GM23338 (cell line): Measurements from ENCODE around the gene MUC5AC. TPM values are rescaled to one million over a fixed set of nuclear protein-coding genes. Genes with fewer than 3 reads are reported as not detected.

Experiments used
- ATAC-seq: fragments of 200-7000 bp; cut with Tn5 transposase; 3 replicates; pipeline ENCODE4 v1.9.1; 2020
- DNase-seq: peaks from one replicate; pipeline ENCODE4 v3.0.0-alpha.2; 2015; ENCODE audit warnings: low spot score
- H2AFZ ChIP-seq: fragments of 200-600 bp; sonication (generic); 2 replicates; pipeline ENCODE4 v1.8.0; 2016; ENCODE audit warnings: antibody characterized with exemption, mild to moderate bottlenecking, moderate library complexity
- H3F3A ChIP-seq: fragments of 200-600 bp; sonication (generic); replicated peaks from 2 replicates; pipeline ENCODE4 v1.8.0; 2017; ENCODE audit warnings: antibody characterized with exemption, mixed run types, low read depth
- H3K27ac ChIP-seq: fragments of 200-600 bp; sonication (generic); 2 replicates; pipeline ENCODE4 v1.6.1; 2016; ENCODE audit warnings: low read depth
- H3K27me3 ChIP-seq: fragments of 200-600 bp; sonication (generic); 2 replicates; pipeline ENCODE4 v1.8.0; 2016; ENCODE audit warnings: mild to moderate bottlenecking, mixed run types, moderate library complexity; ENCODE audit not compliant: insufficient read depth
- H3K36me3 ChIP-seq: fragments of 200-600 bp; sonication (generic); 2 replicates; pipeline ENCODE4 v1.8.0; 2016; ENCODE audit warnings: mild to moderate bottlenecking; ENCODE audit not compliant: insufficient read depth
- H3K4me1 ChIP-seq: fragments of 200-600 bp; sonication (generic); 2 replicates; pipeline ENCODE4 v1.8.0; 2016; ENCODE audit warnings: mild to moderate bottlenecking, moderate library complexity; ENCODE audit not compliant: insufficient read depth
- H3K4me2 ChIP-seq: fragments of 200-600 bp; sonication (generic); 2 replicates; pipeline ENCODE4 v1.7.1; 2017; ENCODE audit warnings: mixed run types
- H3K4me3 ChIP-seq: fragments of 200-600 bp; sonication (generic); 2 replicates; pipeline ENCODE4 v1.6.1; 2016; ENCODE audit warnings: mixed run types
- H3K79me2 ChIP-seq: fragments of 200-600 bp; sonication (generic); replicated peaks from 2 replicates; pipeline ENCODE4 v1.8.0; 2017; ENCODE audit warnings: mild to moderate bottlenecking; ENCODE audit not compliant: insufficient read depth
- H3K9me2 ChIP-seq: fragments of 200-600 bp; sonication (generic); 2 replicates; pipeline ENCODE4 v1.8.0; 2017; ENCODE audit not compliant: insufficient read depth
- H4K20me1 ChIP-seq: fragments of 200-600 bp; sonication (generic); replicated peaks from 2 replicates; pipeline ENCODE4 v1.8.0; 2017; ENCODE audit warnings: mild to moderate bottlenecking; ENCODE audit not compliant: insufficient read depth
- H3K27ac Mint-ChIP-seq: 2 replicates; pipeline ENCODE4 v1.8.0; 2020; ENCODE audit warnings: inconsistent platforms, mild to moderate bottlenecking, moderate library complexity, mixed read lengths
- H3K27me3 Mint-ChIP-seq: 3 replicates; pipeline ENCODE4 v1.8.0; 2022; ENCODE audit warnings: low read depth, mild to moderate bottlenecking, moderate library complexity, mixed read lengths, inconsistent platforms; ENCODE audit not compliant: insufficient read depth, poor library complexity
- H3K36me3 Mint-ChIP-seq: 3 replicates; pipeline ENCODE4 v1.8.0; 2021; ENCODE audit warnings: low read depth, mild to moderate bottlenecking, inconsistent platforms, moderate library complexity, mixed read lengths
- H3K4me1 Mint-ChIP-seq: 3 replicates; pipeline ENCODE4 v1.8.0; 2020; ENCODE audit warnings: mild to moderate bottlenecking, inconsistent platforms, mixed read lengths
- H3K4me3 Mint-ChIP-seq: 3 replicates; pipeline ENCODE4 v1.8.0; 2021; ENCODE audit warnings: moderate library complexity, mild to moderate bottlenecking, inconsistent platforms, mixed read lengths
- H3K9me3 Mint-ChIP-seq: 3 replicates; pipeline ENCODE4 v1.8.0; 2020; ENCODE audit warnings: moderate library complexity, mild to moderate bottlenecking, inconsistent platforms, mixed read lengths
- CREB1 ChIP-seq: fragments of 250-450 bp; sonication (Bioruptor Pico); IDR thresholded peaks from 2 replicates; pipeline ENCODE4 v1.5.0; 2020; ENCODE audit warnings: low read depth, mild to moderate bottlenecking, moderate library complexity
- EZH2 ChIP-seq: fragments of 200-600 bp; sonication (generic); IDR thresholded peaks from one replicate; pipeline ENCODE4 v1.8.0; 2017; ENCODE audit warnings: antibody characterized with exemption, mild to moderate bottlenecking, low read depth; ENCODE audit not compliant: unreplicated experiment
- EZH2phosphoT487 ChIP-seq: fragments of 200-600 bp; sonication (generic); IDR thresholded peaks from one replicate; pipeline ENCODE4 v1.8.1; 2018; ENCODE audit warnings: antibody characterized with exemption; ENCODE audit not compliant: unreplicated experiment
- JUNB ChIP-seq: IDR thresholded peaks from one replicate; pipeline ENCODE4 v1.6.1; 2016; ENCODE audit warnings: antibody characterized with exemption; ENCODE audit not compliant: unreplicated experiment
- NANOG ChIP-seq: IDR thresholded peaks from 2 replicates; pipeline ENCODE4 v1.6.1; 2016; ENCODE audit warnings: antibody characterized with exemption, borderline replicate concordance
- POLR2AphosphoS5 ChIP-seq: IDR thresholded peaks from 2 replicates; pipeline ENCODE4 v1.6.1; 2016; ENCODE audit warnings: antibody characterized with exemption, low read depth
- STAT1 ChIP-seq: IDR thresholded peaks from one replicate; pipeline ENCODE4 v1.6.1; 2016; ENCODE audit warnings: antibody characterized with exemption; ENCODE audit not compliant: unreplicated experiment
- ZNF114 ChIP-seq: fragments of 250-450 bp; sonication (Bioruptor Pico); IDR thresholded peaks from 2 replicates; pipeline ENCODE4 v1.5.0; 2020; ENCODE audit warnings: mild to moderate bottlenecking, moderate library complexity
- ZNF331 ChIP-seq: fragments of 250-450 bp; sonication (Bioruptor Pico); IDR thresholded peaks from 2 replicates; pipeline ENCODE4 v1.5.0; 2020; ENCODE audit warnings: low read depth, mild to moderate bottlenecking, moderate library complexity
- polyA plus RNA-seq: library from polyadenylated mRNA; unstranded; fragments of >200 nt; fragmentation: Nextera tagmentation; extraction: Ambion mirVana; gene quantifications from 2 replicates; pipeline ENCODE4 v1.2.1, GENCODE V29; 2016
- total RNA-seq: library from RNA; depleted of rRNA; stranded (reverse); fragments of >200 nt; shearing (Covaris generic); gene quantifications from 2 replicates; pipeline ENCODE4 v1.2.3, GENCODE V29; 2014
- TF ChIP-seq, protein P1 (sequence below), 2 experiments: fragments of 200-600 bp in 1 of 2; sonication (generic) in 1 of 2; conservative IDR thresholded peaks; 2 replicates each; pipeline versions ENCODE4 v1.5.1 to v1.6.1; 2016 to 2017; ENCODE audit warnings: antibody characterized with exemption in 2 of 2, low read depth in 2 of 2, mild to moderate bottlenecking in 2 of 2, moderate library complexity in 1 of 2
- TF ChIP-seq, protein P2 (sequence below): fragments of 250-450 bp; sonication (Bioruptor Pico); IDR thresholded peaks from 2 replicates; pipeline ENCODE4 v1.5.0; 2020; ENCODE audit warnings: mild to moderate bottlenecking, moderate library complexity
- TF ChIP-seq, protein P3 (sequence below): IDR thresholded peaks from 2 replicates; pipeline ENCODE4 v1.6.1; 2016; ENCODE audit warnings: antibody characterized with exemption
- TF ChIP-seq, protein P4 (sequence below): IDR thresholded peaks from one replicate; pipeline ENCODE4 v1.6.1; 2018; ENCODE audit warnings: antibody characterized with exemption; ENCODE audit not compliant: unreplicated experiment

Gene MUC5AC
- total and polyA plus RNA-seq, 2 experiments from 2014 or later: not detected

DNA sequence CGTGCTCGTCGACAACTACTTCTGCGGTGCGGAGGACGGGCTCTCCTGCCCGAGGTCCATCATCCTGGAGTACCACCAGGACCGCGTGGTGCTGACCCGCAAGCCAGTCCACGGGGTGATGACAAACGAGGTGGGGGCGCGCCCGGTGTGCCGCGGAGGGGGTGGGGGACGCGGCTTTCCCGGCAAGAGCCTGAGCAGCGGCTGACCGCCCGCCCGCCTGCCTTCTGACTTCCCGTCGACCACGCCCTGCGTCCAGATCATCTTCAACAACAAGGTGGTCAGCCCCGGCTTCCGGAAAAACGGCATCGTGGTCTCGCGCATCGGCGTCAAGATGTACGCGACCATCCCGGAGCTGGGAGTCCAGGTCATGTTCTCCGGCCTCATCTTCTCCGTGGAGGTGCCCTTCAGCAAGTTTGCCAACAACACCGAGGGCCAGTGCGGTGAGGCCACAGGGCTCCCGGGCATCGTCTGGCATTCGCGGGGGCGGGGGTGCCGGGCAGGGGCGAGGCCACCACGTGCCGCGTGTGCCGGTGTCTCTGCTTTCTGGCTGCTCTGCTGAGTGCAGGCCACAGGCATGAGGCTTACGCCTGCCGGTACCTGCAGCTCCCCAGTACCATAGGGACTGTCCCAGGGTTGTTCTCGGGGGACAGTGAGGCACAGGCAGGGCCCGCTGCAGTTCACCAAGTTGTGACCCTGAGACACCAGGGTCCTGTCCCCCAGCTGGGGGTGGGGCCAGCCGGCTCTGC lies 36.7 kb downstream of the MUC5AC start:
- Mint-ChIP-seq H3K4me3 (no peak overlapping the region), H3K4me1 (no peaks in the 10 kb centered on the region), H3K36me3 (no peaks in the 10 kb centered on the region), H3K27me3 (peaks cover 6% of the 10 kb centered on the region), H3K9me3 (no peaks in the 10 kb centered on the region; the same call in 1 of the 3 replicates), H3K27ac (no peak overlapping the region)
- Histone ChIP-seq H4K20me1 (no peaks in the 10 kb centered on the region), H3K4me1 (no peaks in the 10 kb centered on the region), H3K36me3 (no peaks in the 10 kb centered on the region), H3K79me2 (no peaks in the 10 kb centered on the region), H3K27me3 (no peaks in the 10 kb centered on the region), H2AFZ (no peak overlapping the region), H3F3A (no peaks in the 10 kb centered on the region), H3K9me2 (no peaks in the 10 kb centered on the region), H3K4me3 (no peak overlapping the region), H3K27ac (no peak overlapping the region), H3K4me2 (no peak overlapping the region)
- ATAC-seq: no peak
- DNase-seq: no peak
- no peak for TF ChIP-seq JUNB
- TF ChIP-seq POLR2AphosphoS5: no peak
- no peak for TF ChIP-seq EZH2phosphoT487
- no peak for TF ChIP-seq STAT1
- TF ChIP-seq, protein P1, sequence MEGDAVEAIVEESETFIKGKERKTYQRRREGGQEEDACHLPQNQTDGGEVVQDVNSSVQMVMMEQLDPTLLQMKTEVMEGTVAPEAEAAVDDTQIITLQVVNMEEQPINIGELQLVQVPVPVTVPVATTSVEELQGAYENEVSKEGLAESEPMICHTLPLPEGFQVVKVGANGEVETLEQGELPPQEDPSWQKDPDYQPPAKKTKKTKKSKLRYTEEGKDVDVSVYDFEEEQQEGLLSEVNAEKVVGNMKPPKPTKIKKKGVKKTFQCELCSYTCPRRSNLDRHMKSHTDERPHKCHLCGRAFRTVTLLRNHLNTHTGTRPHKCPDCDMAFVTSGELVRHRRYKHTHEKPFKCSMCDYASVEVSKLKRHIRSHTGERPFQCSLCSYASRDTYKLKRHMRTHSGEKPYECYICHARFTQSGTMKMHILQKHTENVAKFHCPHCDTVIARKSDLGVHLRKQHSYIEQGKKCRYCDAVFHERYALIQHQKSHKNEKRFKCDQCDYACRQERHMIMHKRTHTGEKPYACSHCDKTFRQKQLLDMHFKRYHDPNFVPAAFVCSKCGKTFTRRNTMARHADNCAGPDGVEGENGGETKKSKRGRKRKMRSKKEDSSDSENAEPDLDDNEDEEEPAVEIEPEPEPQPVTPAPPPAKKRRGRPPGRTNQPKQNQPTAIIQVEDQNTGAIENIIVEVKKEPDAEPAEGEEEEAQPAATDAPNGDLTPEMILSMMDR (conservative IDR thresholded peaks at IDR 0.05; ENCODE audit: low read depth in 2 of 2): no peak
- TF ChIP-seq NANOG: no peak
- TF ChIP-seq CREB1 (CRISPR knock-in tag): no peak
- no peak for TF ChIP-seq ZNF114 (CRISPR knock-in tag)
- TF ChIP-seq, protein P2, sequence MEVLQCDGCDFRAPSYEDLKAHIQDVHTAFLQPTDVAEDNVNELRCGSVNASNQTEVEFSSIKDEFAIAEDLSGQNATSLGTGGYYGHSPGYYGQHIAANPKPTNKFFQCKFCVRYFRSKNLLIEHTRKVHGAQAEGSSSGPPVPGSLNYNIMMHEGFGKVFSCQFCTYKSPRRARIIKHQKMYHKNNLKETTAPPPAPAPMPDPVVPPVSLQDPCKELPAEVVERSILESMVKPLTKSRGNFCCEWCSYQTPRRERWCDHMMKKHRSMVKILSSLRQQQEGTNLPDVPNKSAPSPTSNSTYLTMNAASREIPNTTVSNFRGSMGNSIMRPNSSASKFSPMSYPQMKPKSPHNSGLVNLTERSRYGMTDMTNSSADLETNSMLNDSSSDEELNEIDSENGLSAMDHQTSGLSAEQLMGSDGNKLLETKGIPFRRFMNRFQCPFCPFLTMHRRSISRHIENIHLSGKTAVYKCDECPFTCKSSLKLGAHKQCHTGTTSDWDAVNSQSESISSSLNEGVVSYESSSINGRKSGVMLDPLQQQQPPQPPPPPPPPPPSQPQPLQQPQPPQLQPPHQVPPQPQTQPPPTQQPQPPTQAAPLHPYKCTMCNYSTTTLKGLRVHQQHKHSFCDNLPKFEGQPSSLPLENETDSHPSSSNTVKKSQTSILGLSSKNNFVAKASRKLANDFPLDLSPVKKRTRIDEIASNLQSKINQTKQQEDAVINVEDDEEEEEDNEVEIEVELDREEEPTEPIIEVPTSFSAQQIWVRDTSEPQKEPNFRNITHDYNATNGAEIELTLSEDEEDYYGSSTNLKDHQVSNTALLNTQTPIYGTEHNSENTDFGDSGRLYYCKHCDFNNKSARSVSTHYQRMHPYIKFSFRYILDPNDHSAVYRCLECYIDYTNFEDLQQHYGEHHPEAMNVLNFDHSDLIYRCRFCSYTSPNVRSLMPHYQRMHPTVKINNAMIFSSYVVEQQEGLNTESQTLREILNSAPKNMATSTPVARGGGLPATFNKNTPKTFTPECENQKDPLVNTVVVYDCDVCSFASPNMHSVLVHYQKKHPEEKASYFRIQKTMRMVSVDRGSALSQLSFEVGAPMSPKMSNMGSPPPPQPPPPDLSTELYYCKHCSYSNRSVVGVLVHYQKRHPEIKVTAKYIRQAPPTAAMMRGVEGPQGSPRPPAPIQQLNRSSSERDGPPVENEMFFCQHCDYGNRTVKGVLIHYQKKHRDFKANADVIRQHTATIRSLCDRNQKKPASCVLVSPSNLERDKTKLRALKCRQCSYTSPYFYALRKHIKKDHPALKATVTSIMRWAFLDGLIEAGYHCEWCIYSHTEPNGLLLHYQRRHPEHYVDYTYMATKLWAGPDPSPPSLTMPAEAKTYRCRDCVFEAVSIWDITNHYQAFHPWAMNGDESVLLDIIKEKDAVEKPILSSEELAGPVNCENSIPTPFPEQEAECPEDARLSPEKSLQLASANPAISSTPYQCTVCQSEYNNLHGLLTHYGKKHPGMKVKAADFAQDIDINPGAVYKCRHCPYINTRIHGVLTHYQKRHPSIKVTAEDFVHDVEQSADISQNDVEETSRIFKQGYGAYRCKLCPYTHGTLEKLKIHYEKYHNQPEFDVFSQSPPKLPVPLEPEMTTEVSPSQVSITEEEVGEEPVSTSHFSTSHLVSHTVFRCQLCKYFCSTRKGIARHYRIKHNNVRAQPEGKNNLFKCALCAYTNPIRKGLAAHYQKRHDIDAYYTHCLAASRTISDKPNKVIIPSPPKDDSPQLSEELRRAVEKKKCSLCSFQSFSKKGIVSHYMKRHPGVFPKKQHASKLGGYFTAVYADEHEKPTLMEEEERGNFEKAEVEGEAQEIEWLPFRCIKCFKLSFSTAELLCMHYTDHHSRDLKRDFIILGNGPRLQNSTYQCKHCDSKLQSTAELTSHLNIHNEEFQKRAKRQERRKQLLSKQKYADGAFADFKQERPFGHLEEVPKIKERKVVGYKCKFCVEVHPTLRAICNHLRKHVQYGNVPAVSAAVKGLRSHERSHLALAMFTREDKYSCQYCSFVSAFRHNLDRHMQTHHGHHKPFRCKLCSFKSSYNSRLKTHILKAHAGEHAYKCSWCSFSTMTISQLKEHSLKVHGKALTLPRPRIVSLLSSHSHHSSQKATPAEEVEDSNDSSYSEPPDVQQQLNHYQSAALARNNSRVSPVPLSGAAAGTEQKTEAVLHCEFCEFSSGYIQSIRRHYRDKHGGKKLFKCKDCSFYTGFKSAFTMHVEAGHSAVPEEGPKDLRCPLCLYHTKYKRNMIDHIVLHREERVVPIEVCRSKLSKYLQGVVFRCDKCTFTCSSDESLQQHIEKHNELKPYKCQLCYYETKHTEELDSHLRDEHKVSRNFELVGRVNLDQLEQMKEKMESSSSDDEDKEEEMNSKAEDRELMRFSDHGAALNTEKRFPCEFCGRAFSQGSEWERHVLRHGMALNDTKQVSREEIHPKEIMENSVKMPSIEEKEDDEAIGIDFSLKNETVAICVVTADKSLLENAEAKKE: no peak
- TF ChIP-seq EZH2: no peak
- TF ChIP-seq, protein P3, sequence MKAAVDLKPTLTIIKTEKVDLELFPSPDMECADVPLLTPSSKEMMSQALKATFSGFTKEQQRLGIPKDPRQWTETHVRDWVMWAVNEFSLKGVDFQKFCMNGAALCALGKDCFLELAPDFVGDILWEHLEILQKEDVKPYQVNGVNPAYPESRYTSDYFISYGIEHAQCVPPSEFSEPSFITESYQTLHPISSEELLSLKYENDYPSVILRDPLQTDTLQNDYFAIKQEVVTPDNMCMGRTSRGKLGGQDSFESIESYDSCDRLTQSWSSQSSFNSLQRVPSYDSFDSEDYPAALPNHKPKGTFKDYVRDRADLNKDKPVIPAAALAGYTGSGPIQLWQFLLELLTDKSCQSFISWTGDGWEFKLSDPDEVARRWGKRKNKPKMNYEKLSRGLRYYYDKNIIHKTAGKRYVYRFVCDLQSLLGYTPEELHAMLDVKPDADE: no peak
- TF ChIP-seq, protein P4, sequence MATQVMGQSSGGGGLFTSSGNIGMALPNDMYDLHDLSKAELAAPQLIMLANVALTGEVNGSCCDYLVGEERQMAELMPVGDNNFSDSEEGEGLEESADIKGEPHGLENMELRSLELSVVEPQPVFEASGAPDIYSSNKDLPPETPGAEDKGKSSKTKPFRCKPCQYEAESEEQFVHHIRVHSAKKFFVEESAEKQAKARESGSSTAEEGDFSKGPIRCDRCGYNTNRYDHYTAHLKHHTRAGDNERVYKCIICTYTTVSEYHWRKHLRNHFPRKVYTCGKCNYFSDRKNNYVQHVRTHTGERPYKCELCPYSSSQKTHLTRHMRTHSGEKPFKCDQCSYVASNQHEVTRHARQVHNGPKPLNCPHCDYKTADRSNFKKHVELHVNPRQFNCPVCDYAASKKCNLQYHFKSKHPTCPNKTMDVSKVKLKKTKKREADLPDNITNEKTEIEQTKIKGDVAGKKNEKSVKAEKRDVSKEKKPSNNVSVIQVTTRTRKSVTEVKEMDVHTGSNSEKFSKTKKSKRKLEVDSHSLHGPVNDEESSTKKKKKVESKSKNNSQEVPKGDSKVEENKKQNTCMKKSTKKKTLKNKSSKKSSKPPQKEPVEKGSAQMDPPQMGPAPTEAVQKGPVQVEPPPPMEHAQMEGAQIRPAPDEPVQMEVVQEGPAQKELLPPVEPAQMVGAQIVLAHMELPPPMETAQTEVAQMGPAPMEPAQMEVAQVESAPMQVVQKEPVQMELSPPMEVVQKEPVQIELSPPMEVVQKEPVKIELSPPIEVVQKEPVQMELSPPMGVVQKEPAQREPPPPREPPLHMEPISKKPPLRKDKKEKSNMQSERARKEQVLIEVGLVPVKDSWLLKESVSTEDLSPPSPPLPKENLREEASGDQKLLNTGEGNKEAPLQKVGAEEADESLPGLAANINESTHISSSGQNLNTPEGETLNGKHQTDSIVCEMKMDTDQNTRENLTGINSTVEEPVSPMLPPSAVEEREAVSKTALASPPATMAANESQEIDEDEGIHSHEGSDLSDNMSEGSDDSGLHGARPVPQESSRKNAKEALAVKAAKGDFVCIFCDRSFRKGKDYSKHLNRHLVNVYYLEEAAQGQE: no peak
- TF ChIP-seq ZNF331 (CRISPR knock-in tag): no peak
